Myocyte (in vitro differentiated cells): ENCODE data around the gene MYO1H. TPM values are rescaled to one million over a fixed set of nuclear protein-coding genes. Genes with fewer than 3 reads are reported as not detected.
"Not testable (repeated sequence)": the region's sequence is repeated elsewhere in the genome, so short reads cannot be mapped to it uniquely, and the experiment has no call there.

ENCODE experiments used
- DNase-seq: peaks from one replicate; pipeline ENCODE4 v3.0.0-alpha.2; 2012; ENCODE audit warnings: low read depth
- total RNA-seq: library from RNA; depleted of rRNA; stranded (reverse); fragments of >200 nt; gene quantifications from 2 replicates; pipeline ENCODE4 v1.2.3, GENCODE V29; 2014

Gene MYO1H
- total RNA-seq, 1 donor from 2014 or later: not detected

GRCh38 chr12:109469517-109469916 lies 121.8 kb downstream of the MYO1H start:
- no peak for DNase-seq

- no peak for DNase-seq
These were observed 125.3 kb downstream of the MYO1H start for GRCh38 chr12:109473006-109473405.

- DNase-seq: not testable (repeated sequence)
These were observed 126.0 kb downstream of the MYO1H start for GRCh38 chr12:109473526-109474270.

GRCh38 chr12:109475121-109475520 lies 127.4 kb downstream of the MYO1H start:
- DNase-seq: no peak

- no peak for DNase-seq
These were observed 128.5 kb downstream of the MYO1H start for GRCh38 chr12:109475993-109476806.

- no peak for DNase-seq
These were observed 129.1 kb downstream of the MYO1H start for GRCh38 chr12:109476807-109477184.

- DNase-seq: peak; percentile 91
These were observed 129.7 kb downstream of the MYO1H start, which contains the start of the genes KCTD10 and UBE3B for GRCh38 chr12:109477185-109477962. TSS of gene KCTD10 (minus strand) at chr12:109477300. CDS start at chr12:109477262, 38 bp downstream. TSS of gene UBE3B (plus strand) at chr12:109477634. CDS start at chr12:109483552, 5,918 bp downstream.

- no peak for DNase-seq
These were observed 130.2 kb downstream of the MYO1H start for GRCh38 chr12:109477963-109478315.

- DNase-seq: no peak
These were observed 132.1 kb downstream of the MYO1H start for GRCh38 chr12:109479761-109480160.

- no peak for DNase-seq
These were observed 132.7 kb downstream of the MYO1H start for GRCh38 chr12:109480356-109480755.

- no peak for DNase-seq
These were observed 134.2 kb downstream of the MYO1H start for GRCh38 chr12:109481863-109482262.

- DNase-seq: no peak
These were observed 134.8 kb downstream of the MYO1H start for GRCh38 chr12:109482491-109482890.

- no peak for DNase-seq
These were observed 135.2 kb downstream of the MYO1H start for GRCh38 chr12:109482894-109483293.

GRCh38 chr12:109483346-109483745 lies 135.6 kb downstream of the MYO1H start:
- no peak for DNase-seq

- no peak for DNase-seq
These were observed 137.5 kb downstream of the MYO1H start for GRCh38 chr12:109485201-109485600.

GRCh38 chr12:109487181-109488050 lies 139.7 kb downstream of the MYO1H start:
- DNase-seq: no peak

- no peak for DNase-seq
These were observed 140.5 kb downstream of the MYO1H start for GRCh38 chr12:109488051-109488665.

- DNase-seq: no peak
These were observed 141.6 kb downstream of the MYO1H start for GRCh38 chr12:109489016-109489954.

GRCh38 chr12:109489955-109490565 lies 142.4 kb downstream of the MYO1H start:
- no peak for DNase-seq
